Coronary artery (tissue), 2 donors: ENCODE data around the gene PDZRN3.

ENCODE experiments used
- DNase-seq: peaks from one replicate; pipeline ENCODE4 v3.0.0-alpha.2; 2017; ENCODE audit warnings: low spot score
- H3K27ac ChIP-seq, 2 donors: fragments of 200-600 bp; sonication (generic); one replicate each; pipeline ENCODE4 v1.5.1; 2016 to 2019
- H3K4me3 ChIP-seq: fragments of 200-600 bp; sonication (generic); 2 replicates; pipeline ENCODE4 v1.5.1; 2016; ENCODE audit warnings: mild to moderate bottlenecking, moderate library complexity
- CTCF ChIP-seq: fragments of 200-600 bp; sonication (generic); IDR thresholded peaks from one replicate; pipeline ENCODE4 v1.5.1; 2019; ENCODE audit warnings: antibody characterized with exemption

PDZRN3 gene

GRCh38 chr3:73389928-73390327 lies 234.8 kb downstream of the PDZRN3 start:
- TF ChIP-seq CTCF, result no peak
- H3K27ac ChIP-seq, result peak overlapping the region in 1 of 2 donors; percentile 51
- no peak for DNase-seq
- no peak overlapping the region for H3K4me3 ChIP-seq

DNA sequence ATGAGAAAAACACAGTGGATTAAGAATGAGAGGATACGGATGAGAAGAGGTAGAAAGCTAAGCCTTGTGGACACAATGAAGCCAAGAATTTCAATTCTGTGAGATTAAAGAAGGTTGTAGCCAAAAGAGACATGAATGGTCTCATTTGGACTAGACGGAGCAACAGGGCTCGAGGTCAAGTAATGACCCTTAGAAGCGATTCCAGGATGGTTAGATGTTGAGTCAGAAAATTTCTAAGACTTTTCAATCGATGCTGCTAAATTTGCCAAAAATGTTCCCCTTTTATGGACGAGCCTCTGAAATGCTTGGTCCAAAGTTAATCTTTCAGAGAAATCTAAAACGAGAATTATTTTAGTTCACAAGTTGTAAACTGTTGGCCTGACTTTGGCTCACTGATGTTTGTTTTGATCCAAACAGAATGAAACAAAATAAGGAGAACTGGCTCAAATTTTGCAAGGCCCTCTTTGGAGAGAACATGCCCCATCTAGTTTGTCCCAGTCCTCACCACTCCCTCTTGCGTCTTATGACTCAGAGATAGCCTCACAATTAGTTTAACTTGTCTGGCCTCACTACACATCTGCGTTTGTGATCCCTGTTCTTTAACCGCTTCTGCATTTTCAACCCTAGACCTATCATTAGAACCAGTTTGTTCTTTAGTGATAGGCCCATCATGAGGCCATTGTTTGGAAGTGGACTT lies 235.5 kb downstream of the PDZRN3 start:
- TF ChIP-seq CTCF, result no peak
- Histone ChIP-seq H3K4me3 (no peak overlapping the region), H3K27ac (peak overlapping the region in 1 of 2 donors; percentile 51)
- no peak for DNase-seq

DNA sequence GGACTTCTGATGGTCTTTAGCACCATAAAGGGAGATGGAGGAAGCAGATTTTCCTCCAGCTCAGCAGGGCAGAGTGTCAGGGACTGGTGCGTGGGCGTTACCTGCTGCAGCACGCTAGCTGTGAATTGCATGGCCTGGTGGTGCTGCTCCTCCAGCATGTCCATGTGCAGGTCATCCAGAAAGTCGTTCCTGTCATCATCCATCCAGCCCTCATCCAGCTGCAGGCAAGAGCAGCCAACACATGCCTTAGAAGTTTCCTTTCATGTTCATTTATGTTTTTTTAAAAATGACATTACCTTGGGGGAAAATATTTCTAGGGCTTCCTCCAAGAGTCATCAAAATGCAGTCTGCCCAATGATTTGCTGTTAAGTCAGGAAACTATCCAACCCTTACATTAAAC lies 239.2 kb downstream of the PDZRN3 start:
- H3K4me3 ChIP-seq, result no peak overlapping the region
- TF ChIP-seq CTCF, result no peak
- no peak for DNase-seq
- no peak overlapping the region for H3K27ac ChIP-seq

GRCh38 chr3:73384091-73384906 lies 240.4 kb downstream of the PDZRN3 start:
- no peak overlapping the region for H3K27ac ChIP-seq
- DNase-seq, result no peak
- no peak for TF ChIP-seq CTCF
- no peak overlapping the region for H3K4me3 ChIP-seq

- no peak for TF ChIP-seq CTCF
- Histone ChIP-seq H3K27ac (no peak overlapping the region), H3K4me3 (no peak overlapping the region)
- no peak for DNase-seq
These were observed 241.2 kb downstream of the PDZRN3 start for GRCh38 chr3:73383470-73384049.

- DNase-seq, result no peak
- no peak overlapping the region for H3K4me3 ChIP-seq
- TF ChIP-seq CTCF, result no peak
- no peak overlapping the region for H3K27ac ChIP-seq
These were observed 243.2 kb downstream of the PDZRN3 start for GRCh38 chr3:73381551-73381950.
